IMR-90 (cell line): Measurements from ENCODE around the gene ITGB4.

ENCODE experiments used
- CEBPB ChIP-seq: IDR thresholded peaks from 2 replicates; pipeline ENCODE4 v1.6.1; 2012; ENCODE audit warnings: low read depth, low read length, improper control_type of control experiment
- CHD1 ChIP-seq: IDR thresholded peaks from 2 replicates; pipeline ENCODE4 v1.6.1; 2012; ENCODE audit warnings: low read depth, low read length, improper control_type of control experiment
- CTCF ChIP-seq: conservative IDR thresholded peaks from 2 replicates; pipeline ENCODE4 v1.5.1; 2012; ENCODE audit warnings: mild to moderate bottlenecking, low read depth, low read length, improper control_type of control experiment
- NFE2L2 ChIP-seq: fragments of 150-350 bp; IDR thresholded peaks from 2 replicates; pipeline ENCODE4 v1.6.1; 2016; ENCODE audit warnings: low read depth, mild to moderate bottlenecking, low read length
- RCOR1 ChIP-seq: IDR thresholded peaks from 2 replicates; pipeline ENCODE4 v1.6.1; 2012; ENCODE audit warnings: mild to moderate bottlenecking, low read length, improper control_type of control experiment; ENCODE audit not compliant: insufficient replicate concordance
- RFX5 ChIP-seq: IDR thresholded peaks from 2 replicates; pipeline ENCODE4 v1.8.0; 2012; ENCODE audit warnings: low read depth, mild to moderate bottlenecking, low read length, moderate library complexity
- USF2 ChIP-seq: fragments of 150-350 bp; IDR thresholded peaks from 2 replicates; pipeline ENCODE4 v1.6.1; 2017; ENCODE audit warnings: mild to moderate bottlenecking, antibody characterized with exemption, low read length, low read depth

GRCh38 chr17:75733471-75733870 lies 12.2 kb downstream of the ITGB4 start:
- TF ChIP-seq CTCF, result no peak
- no peak for TF ChIP-seq RCOR1
- no peak for TF ChIP-seq RFX5
- TF ChIP-seq CHD1, result no peak
- TF ChIP-seq CEBPB, result no peak
- no peak for TF ChIP-seq NFE2L2
- no peak for TF ChIP-seq USF2
